ENCODE results near the gene ATP2B1. TPM values are rescaled to one million over a fixed set of nuclear protein-coding genes. Genes with fewer than 3 reads are reported as not detected.

The ATP2B1 gene
- total RNA-seq, 1 donor from 2014 or later: 24.6 TPM

DNA sequence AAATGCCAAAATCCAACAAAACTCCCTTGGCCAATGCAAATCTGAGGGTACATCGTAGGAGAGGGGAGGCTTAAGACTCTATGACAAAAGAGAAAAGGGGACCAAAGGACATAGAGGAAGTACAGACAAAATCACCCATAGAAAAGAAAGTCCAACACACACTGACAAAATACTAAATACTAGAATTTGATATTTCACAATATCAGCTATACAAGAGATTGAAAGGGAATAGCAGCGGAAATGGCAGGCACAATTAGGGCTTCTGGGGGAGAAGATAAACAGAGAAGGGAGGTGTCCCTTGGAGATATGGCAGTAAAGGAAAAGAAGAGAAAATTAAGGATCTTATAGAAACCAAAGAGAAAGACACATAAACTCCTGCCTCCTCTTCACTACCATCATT, 29.0 kb downstream of the ATP2B1 start:
- TF ChIP-seq POLR2A (IDR thresholded peaks at IDR 0.05) (no peak), POLR2AphosphoS5 (IDR thresholded peaks at IDR 0.05; ENCODE audit: insufficient read depth in 1 of 2, low read depth in 1 of 2) (no peak), CTCF (IDR thresholded peaks at IDR 0.05) (no peak)
- H3K27ac ChIP-seq: no peak overlapping the region
- no peaks in the 10 kb centered on the region for H3K36me3 ChIP-seq
- H3K27me3 ChIP-seq: no peaks in the 10 kb centered on the region
- no peak overlapping the region for H3K4me3 ChIP-seq
- DNase-seq (ENCODE audit: extremely low spot score in 2 of 2): no peak
- H3K9me3 ChIP-seq: no peaks in the 10 kb centered on the region
- H3K4me1 ChIP-seq: peaks cover 12% of the 10 kb centered on the region
- intact Hi-C loops (cut with DNase I): no loop called here

- intact Hi-C loops (cut with DNase I): no loop called here
Measured at GRCh38 chr12:89678225-89678624, 30.4 kb downstream of the ATP2B1 start.

DNA sequence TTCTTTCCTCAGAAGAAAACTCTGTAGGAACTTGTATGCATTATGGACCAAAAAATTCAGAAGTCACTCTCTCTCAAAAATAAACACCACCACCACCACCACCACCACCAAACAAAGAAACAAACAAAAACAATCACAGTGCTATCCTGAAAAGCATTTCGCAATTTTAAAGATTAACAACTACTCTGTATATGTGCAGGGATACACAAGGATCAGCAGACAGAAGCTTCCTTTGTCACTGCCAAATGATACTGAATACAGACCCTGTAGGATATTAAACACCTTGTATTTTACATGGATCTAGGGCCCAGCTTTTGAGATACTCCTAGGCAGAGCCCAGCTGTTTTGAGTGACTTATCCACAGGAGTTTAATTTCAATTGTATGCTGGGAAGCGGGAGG, 31.7 kb downstream of the ATP2B1 start:
- H3K9me3 ChIP-seq: no peaks in the 10 kb centered on the region
- no peak overlapping the region for H3K4me3 ChIP-seq
- H3K27ac ChIP-seq: no peak overlapping the region
- no peaks in the 10 kb centered on the region for H3K27me3 ChIP-seq
- TF ChIP-seq POLR2A (IDR thresholded peaks at IDR 0.05) (no peak), CTCF (IDR thresholded peaks at IDR 0.05) (no peak), POLR2AphosphoS5 (IDR thresholded peaks at IDR 0.05; ENCODE audit: insufficient read depth in 1 of 2, low read depth in 1 of 2) (no peak)
- peaks cover 12% of the 10 kb centered on the region for H3K4me1 ChIP-seq
- no peaks in the 10 kb centered on the region for H3K36me3 ChIP-seq
- DNase-seq (ENCODE audit: extremely low spot score in 2 of 2): no peak
- intact Hi-C loops (cut with DNase I): no loop called here

More at GRCh38 chr12:89678225-89678624, 30.4 kb downstream of the ATP2B1 start:
- Histone ChIP-seq H3K4me1 (peaks cover 12% of the 10 kb centered on the region), H3K27me3 (no peaks in the 10 kb centered on the region), H3K9me3 (no peaks in the 10 kb centered on the region), H3K4me3 (no peak overlapping the region), H3K27ac (no peak overlapping the region), H3K36me3 (no peaks in the 10 kb centered on the region)
- TF ChIP-seq POLR2AphosphoS5 (IDR thresholded peaks at IDR 0.05; ENCODE audit: insufficient read depth in 1 of 2, low read depth in 1 of 2) (no peak), POLR2A (IDR thresholded peaks at IDR 0.05) (no peak), CTCF (IDR thresholded peaks at IDR 0.05) (no peak)
- DNase-seq (ENCODE audit: extremely low spot score in 2 of 2): no peak

DNA sequence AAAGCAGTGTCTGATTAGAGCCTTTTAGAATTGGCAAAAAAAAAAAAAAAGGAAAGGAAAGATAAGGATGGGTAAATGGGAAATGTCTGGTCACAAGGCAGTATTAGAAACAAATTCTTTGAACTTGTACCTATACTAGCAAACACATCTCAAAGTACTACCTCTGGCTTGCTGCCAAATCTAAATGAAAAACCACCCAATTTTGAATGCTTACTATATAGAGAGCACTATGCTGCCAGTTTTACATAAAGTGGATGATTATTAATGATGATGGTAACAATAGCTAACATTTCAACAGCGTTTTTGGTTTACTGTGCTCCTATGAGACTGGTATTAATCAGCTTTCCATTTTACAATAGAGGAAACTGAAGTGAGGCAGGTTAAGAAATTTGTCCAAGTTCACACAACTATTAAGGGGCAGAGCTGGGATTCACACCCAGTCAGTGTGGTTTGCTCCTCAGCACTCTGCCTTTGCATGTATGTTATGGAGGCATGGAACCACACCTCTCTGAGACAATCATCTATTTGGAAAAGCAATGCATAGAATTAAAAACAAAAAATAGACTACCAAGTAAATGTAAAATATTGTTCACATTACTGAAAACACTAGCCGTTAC, 34.2 kb downstream of the ATP2B1 start:
- Histone ChIP-seq H3K4me1 (peaks cover 20% of the 10 kb centered on the region), H3K4me3 (no peak overlapping the region), H3K27me3 (no peaks in the 10 kb centered on the region), H3K36me3 (no peaks in the 10 kb centered on the region), H3K27ac (no peak overlapping the region), H3K9me3 (no peaks in the 10 kb centered on the region)
- no peak for DNase-seq (ENCODE audit: extremely low spot score in 2 of 2)
- intact Hi-C loops (cut with DNase I): no loop called here
- TF ChIP-seq POLR2A (IDR thresholded peaks at IDR 0.05): no peak
- no peak for TF ChIP-seq CTCF (IDR thresholded peaks at IDR 0.05)
- no peak for TF ChIP-seq POLR2AphosphoS5 (IDR thresholded peaks at IDR 0.05; ENCODE audit: insufficient read depth in 1 of 2, low read depth in 1 of 2)

DNA sequence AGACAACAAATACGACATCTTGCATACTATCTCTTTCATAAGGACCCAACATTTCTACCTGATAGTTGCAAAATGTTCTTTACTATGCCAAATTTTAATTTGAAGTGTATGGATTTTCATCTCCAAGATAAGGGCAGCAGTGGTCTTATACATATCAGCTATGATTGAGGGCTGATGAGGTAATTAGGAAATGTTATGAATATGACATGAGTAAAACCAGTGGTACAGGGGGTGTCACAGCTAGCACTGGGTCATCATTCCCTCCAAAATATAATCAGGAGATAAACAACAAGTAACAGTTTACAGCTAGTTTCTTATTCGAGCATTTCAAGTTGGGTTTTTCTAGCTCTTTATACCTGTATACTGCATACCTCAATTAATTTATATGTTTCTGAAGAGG, 35.0 kb downstream of the ATP2B1 start:
- H3K36me3 ChIP-seq: no peaks in the 10 kb centered on the region
- H3K4me3 ChIP-seq: no peak overlapping the region
- no peaks in the 10 kb centered on the region for H3K27me3 ChIP-seq
- no peak overlapping the region for H3K27ac ChIP-seq
- intact Hi-C loops (cut with DNase I): no loop called here
- peaks cover 19% of the 10 kb centered on the region for H3K4me1 ChIP-seq
- DNase-seq (ENCODE audit: extremely low spot score in 2 of 2): no peak
- TF ChIP-seq POLR2AphosphoS5 (IDR thresholded peaks at IDR 0.05; ENCODE audit: insufficient read depth in 1 of 2, low read depth in 1 of 2) (no peak), POLR2A (IDR thresholded peaks at IDR 0.05) (no peak), CTCF (IDR thresholded peaks at IDR 0.05) (no peak)
- H3K9me3 ChIP-seq: no peaks in the 10 kb centered on the region
